Loucy (cell line): ENCODE measurements around the gene DHFR2.

Source experiments
- EZH2phosphoT487 ChIP-seq: fragments of 200-600 bp; IDR thresholded peaks from 2 replicates; pipeline ENCODE4 v1.6.1; 2018; ENCODE audit warnings: antibody characterized with exemption, mild to moderate bottlenecking, moderate library complexity, borderline replicate concordance
- TF ChIP-seq, protein P1 (sequence below): fragments of 200-600 bp; sonication (generic); conservative IDR thresholded peaks from 2 replicates; pipeline ENCODE4 v1.5.1; 2014; ENCODE audit warnings: mild to moderate bottlenecking, antibody characterized with exemption, low read length

- TF ChIP-seq, protein P1, sequence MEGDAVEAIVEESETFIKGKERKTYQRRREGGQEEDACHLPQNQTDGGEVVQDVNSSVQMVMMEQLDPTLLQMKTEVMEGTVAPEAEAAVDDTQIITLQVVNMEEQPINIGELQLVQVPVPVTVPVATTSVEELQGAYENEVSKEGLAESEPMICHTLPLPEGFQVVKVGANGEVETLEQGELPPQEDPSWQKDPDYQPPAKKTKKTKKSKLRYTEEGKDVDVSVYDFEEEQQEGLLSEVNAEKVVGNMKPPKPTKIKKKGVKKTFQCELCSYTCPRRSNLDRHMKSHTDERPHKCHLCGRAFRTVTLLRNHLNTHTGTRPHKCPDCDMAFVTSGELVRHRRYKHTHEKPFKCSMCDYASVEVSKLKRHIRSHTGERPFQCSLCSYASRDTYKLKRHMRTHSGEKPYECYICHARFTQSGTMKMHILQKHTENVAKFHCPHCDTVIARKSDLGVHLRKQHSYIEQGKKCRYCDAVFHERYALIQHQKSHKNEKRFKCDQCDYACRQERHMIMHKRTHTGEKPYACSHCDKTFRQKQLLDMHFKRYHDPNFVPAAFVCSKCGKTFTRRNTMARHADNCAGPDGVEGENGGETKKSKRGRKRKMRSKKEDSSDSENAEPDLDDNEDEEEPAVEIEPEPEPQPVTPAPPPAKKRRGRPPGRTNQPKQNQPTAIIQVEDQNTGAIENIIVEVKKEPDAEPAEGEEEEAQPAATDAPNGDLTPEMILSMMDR, result no peak
- TF ChIP-seq EZH2phosphoT487, result no peak
Observed at GRCh38 chr3:94064243-94064860, 1.6 kb upstream of the DHFR2 start.
